Measurements from ENCODE around the gene MRGPRD. TPM values are rescaled to one million over a fixed set of nuclear protein-coding genes. Genes with fewer than 3 reads are reported as not detected.
A peak's percentile ranks its signal among the peaks of the same experiment; 100 is the strongest.

MRGPRD gene, protein sequence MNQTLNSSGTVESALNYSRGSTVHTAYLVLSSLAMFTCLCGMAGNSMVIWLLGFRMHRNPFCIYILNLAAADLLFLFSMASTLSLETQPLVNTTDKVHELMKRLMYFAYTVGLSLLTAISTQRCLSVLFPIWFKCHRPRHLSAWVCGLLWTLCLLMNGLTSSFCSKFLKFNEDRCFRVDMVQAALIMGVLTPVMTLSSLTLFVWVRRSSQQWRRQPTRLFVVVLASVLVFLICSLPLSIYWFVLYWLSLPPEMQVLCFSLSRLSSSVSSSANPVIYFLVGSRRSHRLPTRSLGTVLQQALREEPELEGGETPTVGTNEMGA
- total RNA-seq (2014; rRNA removed; shearing (Covaris generic)): not detected in 2 replicates
- not detected in 2 replicates for polyA plus RNA-seq (2014; cell fraction: nucleus; rRNA removed)

DNA sequence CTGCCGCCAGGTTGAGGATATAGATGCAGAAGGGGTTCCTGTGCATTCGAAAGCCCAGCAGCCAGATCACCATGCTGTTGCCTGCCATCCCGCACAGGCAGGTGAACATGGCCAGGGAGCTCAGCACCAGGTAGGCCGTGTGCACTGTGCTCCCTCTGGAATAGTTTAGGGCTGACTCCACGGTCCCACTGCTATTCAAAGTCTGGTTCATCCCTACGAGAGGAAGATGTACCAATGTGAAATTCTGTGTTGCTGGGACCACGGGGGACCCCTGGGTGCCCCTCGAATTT lies at the start of gene MRGPRD:
MRGPRD (minus strand) TSS at position 211 of the 290 bp plus-strand sequence; CDS start at position 211, 0 bp downstream.
- DNase-seq (ENCODE audit: extremely low read depth, low read depth): no peak

DNA sequence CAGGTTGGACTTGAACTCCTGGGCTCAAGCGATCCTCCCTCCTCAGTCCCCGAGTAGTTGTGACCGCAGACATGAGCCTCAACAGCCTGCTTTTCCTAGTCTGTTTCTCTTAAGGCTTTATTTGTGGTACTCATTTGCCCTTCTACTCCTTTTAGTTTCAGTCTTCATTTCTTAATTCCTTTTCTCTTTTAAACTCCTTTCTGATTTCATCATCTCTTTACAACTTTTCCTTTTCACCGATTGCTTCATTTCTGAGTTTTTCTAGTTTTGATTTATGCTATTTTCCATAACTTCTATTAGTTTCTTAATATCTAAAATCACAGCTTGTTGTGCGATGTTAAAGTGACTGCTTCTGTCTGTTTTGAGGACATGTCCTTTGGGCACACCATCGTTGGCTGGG lies 49.5 kb upstream of the MRGPRD start:
- no peak for DNase-seq (ENCODE audit: extremely low read depth, low read depth)

DNA sequence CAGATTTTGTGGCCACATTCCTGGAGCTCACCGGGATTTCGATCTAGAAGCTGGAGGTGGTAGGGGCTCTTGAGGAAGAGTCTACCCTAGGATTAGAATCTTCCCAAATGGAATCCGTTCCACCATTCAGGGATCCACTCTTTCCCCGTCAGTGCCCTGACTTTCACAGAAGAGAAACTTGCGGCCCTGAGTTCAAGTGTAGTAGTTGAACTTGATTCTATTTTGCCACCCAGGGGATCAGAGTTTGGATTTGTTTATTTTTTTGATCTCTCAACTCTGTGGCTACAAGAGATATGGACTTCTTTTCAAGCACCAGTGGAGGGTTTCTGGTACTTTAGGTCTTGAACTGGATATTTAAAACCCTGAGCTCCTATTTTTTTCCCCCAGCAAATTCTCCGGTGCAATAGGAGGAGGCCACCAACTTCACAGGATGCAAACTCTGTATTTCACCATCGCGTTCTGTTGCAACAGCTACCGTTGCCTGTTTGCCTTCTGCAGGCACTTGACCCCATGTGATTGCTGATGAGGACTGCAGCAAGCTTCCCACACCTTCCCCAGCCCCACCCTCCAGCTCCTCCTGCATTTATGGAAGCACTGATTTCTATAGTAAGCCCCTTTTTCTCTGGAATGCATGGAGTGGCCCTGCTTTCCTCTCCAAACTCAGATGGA lies 47.1 kb upstream of the MRGPRD start:
- no peak for DNase-seq (ENCODE audit: extremely low read depth, low read depth)

DNA sequence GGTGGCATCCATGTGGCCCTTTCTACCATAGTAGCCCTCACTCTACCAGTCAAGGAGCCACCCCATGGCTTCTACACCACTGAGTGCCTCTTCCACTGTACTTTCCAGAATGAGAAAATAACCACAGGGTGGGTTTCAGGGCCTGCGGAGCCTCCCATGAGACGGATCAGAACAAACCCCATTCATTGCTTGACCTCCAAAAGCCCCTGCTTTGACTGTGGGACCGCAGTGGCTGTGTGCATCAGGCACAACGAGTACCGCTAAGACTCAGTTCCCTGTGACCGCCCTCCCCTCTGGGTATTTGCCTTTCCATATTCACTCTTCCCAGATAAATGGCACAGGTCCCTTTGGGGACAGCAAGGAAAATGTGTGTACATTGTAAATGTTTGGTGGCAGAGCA lies 43.7 kb upstream of the MRGPRD start:
- DNase-seq (ENCODE audit: extremely low read depth, low read depth): no peak

DNA sequence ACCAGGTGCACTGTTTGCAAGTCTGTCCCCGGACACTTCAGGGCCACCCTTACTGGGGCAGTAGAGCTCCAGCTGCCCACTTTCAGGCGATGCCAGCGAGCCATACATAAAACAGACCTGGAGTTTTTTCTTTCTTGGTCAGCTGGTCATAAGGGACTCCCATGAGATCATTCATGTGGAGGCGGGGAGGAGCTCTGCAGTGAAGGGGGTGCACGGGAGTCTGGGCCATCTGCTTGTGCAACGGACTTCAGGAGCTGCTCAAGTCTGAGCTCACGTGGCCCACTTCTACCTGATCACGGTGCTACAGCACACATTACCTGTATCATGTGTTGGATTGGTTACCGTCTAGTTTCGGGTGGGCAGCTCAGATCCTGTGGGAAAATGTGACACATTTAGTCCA lies 41.5 kb upstream of the MRGPRD start:
- DNase-seq (ENCODE audit: extremely low read depth, low read depth): no peak

DNA sequence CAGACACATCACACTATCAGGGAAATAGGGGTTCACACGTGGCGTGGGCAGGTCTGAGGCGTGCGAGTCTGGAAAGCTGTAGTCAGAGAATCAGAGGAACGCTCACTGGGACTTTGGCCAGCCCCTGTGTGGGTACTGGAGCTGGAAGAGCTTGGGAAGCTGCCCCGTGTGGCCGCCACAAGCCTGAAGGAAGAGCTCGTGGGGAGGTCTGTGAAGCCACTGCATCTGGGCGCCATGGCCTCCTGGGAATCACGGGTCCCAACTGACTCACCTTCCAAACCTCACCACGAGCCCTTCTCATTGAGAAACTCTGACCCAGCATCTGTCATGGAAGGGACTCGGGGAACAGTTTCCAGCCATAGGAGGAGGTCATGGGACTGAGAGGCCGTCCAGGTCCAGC lies 38.1 kb upstream of the MRGPRD start:
- no peak for DNase-seq (ENCODE audit: extremely low read depth, low read depth)

DNA sequence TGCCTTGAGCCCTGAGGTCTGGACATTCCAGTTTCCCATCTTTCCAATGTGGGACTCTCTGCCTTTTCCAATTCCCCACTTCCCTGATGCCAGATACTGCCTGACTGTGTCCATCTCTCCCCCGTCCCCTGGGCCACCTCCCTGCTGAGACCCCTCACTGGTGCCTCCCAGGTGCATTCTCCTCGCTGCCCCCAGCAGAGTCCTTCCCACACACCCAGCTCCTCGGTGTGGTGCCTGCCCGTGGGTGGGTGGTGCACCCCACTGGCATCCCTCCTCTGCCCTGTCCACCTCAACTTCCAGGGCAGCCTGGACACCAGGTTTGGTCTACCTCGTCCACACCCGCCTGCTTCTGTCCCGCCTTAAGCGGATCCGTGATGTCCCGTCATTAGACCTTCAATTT lies 37.2 kb upstream of the MRGPRD start:
- no peak for DNase-seq (ENCODE audit: extremely low read depth, low read depth)

DNA sequence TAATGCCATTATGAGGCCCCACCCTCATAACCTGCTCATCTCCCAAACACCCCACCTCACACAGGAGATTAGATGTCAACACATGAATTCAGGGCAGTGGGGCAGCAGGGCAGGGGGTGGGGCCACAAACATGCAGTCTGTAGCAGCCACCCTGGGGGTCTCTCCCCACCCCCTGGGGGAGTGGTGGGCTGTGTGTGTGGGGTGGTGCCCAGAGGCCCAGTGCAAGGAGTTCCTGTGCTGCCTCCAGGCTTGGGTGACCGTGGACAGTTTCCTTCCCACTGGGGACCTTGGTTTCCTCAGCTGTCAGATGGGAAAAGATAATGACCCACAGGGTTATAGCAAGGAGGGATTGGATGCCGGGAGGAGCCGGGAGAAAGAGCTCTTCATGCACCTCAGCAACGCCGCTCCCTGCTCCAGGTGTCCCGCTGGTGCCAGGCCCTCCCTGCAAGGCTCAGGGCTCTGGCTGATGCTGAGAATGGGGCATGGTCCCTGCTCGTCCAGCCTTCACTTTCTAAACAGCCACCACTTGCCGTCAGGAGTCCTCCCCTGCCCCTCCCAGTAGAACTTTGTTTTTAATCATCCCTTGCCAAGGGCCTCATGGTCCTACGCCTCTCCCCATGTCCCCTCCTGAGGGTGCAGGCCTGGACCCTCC lies 34.2 kb upstream of the MRGPRD start:
- DNase-seq (ENCODE audit: extremely low read depth, low read depth): no peak

DNA sequence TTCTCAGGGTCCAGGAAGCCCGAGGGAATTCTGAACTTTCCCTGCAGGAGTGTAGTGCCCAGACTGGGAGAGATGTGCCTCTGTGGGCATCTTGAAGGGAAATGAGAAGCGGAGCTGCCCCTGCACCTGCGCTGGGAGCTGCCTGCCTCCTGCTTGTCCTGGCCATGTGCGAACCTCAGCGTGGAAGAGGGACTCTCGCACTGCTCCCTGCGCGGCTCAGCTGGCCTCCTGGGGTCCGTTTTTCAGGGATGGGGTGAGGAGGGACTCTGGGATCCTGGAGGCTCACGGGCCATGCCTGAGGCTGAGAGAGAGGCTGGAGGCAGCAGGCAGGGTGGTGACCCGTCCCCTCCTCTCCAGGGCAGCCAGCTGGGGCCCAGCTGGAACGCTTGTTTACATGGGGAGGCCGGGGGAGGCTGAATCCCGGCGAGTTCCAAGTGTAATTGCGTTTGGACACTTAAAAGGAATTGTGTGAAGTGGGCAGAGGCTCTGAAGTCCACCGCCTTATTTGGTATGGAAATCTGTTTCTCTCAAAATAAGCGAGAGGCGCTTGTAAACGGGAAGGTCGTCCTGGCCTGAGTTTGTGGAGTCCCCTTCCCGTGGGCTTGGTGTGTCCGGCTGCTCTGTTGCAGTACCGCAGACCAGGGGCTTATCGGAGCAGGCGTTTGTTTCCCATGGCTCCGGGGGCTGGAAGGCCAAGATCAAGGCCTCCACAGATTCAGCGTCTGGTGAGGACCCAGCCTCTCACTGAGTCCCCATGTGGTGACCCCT lies 33.5 kb upstream of the MRGPRD start:
- DNase-seq (ENCODE audit: extremely low read depth, low read depth): no peak

DNA sequence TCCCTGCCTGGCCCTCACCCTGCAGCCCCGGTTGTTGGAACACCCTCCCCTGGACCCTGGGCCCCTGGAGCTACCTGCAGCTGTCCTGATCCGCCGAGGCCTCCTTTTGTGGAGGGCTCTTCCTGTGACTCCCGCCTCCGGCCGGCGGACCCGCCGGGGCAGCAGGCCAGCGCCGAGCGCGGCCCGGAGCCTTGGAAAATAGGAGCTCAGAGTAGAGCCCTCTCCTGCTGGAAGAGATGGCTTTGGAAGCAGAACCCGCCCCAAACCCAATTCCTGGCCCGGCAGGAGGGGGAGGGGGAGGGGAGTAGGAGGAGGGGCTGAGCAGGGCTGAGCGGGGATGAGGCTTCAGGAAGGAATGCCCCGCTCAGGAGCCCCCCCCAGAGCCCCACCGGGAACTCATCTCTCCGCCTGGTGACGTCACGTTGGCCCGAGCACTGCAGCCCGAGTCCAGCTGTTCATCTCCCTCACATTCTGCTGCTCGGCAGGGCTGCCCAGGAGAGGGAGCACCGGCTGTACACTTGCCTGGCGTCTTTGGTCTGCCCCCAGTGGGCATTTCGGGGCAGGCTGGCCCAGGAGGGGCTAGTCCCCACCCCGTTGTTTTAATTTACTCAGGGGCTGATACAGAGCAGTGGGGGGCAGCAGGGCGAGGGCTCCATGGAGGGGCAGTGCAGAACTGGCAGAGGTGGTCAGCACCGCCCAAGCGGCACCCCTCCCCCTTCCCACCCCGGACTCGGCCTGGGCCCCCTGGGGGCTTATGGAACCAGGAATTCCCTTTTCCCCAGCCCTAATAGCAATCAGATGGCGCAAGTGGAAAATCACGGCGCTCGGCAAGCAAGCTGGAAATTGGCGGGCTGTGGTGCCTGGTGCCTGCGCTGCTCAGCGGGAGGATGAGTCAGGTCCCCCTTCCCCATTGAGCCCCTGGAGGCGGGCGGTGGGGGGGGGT lies 32.5 kb upstream of the MRGPRD start, which contains the start of gene MRGPRF:
MRGPRF (minus strand) TSS at position 238 of the 943 bp plus-strand sequence. CDS start 3,345 bp downstream, outside the sequence.
- DNase-seq (ENCODE audit: extremely low read depth, low read depth): no peak

DNA sequence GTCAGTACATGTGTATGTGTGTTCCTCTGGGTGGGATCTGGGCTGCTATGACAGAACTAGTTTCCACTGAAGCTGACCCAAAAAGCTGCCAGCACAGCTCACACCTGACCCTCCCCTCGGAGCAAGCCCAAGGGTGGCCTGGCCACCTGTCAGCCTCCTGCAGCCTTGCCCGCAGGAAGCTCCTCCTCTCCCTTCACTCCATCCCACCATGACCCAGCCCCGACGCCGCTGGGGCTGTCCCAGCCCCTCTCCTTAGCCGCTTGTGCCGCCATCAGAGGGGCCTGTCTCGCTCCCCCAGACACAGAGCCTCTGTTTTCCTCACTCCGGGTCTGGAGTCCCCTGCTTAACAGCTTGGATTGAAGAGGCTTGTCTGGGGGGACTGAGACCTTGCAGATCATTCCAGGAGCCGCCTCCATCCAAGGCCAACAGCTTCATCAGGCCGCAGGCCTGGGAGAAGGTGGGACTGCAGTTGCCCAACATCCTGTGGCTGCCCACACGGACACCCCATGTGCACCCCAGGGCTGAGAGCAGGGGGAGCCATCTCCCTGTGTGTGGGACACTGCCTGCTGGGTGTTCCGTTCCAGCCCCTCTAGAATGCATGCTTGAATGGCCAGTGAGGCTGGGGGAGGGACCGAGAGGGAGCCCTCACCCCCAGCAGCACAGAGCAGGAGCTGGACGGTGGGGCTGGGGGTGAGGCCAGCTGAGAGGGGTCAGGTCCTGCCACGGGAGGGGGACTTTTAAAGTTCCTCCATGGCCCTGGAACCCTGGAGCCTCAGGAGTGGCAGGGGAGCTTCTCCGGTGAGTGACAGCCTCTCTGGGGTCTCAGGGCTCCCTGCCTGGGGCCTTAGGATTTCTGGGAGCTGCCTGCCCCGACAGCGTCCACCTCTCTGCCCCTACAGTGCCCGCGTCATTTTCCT lies 31.6 kb upstream of the MRGPRD start:
- no peak for DNase-seq (ENCODE audit: extremely low read depth, low read depth)

DNA sequence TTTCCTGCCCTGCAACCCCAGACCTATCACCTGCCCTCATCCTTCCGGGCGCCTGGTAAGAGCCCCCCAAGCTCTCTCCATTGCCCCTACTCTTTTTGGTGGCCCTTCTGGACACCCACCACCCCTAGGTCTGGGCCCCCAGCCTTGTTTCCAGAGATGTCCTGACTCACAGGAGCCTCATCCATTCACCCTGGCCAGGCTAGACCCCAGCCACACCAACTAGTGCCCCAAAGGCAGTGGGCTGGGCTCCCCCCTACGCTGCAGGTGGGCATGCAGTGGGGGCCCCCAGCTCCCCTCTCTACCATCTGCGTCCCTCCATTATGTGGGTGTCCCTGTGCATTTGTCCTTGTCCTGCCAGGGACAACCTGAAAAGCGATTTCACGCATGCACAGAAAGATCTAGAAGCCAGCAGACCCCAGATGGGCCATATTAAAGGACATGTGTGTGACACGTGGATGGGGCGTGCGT lies 30.9 kb upstream of the MRGPRD start:
- DNase-seq (ENCODE audit: extremely low read depth, low read depth): no peak

DNA sequence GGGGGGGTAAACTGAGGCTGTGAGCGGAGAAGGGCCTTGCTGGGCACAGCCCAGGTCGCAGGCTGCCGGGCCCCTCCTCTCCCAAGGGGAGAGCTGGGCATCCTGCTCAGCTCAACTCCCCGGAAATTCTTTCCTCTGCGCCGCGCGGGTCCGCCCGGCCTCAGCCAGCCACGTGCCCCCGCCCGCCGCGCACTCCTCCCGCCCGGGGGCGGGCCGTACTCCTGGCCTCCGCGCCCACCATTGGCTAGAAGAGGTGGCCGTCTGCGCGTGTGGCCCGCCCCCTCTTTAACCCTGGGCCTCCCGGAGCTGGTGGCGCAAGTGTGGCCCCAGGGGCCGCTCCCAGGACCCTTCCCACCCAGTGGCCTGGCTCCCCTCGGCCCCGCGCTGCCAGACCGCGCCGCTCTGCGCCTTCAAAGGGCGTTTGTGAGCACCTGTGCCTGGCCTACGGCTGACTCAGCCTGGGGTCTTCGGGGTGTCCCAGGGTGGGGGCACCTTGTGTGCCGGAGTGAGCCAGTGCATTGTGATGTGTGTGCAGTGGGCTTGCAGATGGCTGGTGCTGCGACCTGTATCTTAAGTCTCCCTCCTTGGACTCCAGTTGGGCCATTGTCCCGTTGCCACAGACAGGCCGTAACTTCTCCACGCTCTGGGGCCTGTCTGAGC lies 30.3 kb upstream of the MRGPRD start:
- DNase-seq (ENCODE audit: extremely low read depth, low read depth): peak; percentile 19

DNA sequence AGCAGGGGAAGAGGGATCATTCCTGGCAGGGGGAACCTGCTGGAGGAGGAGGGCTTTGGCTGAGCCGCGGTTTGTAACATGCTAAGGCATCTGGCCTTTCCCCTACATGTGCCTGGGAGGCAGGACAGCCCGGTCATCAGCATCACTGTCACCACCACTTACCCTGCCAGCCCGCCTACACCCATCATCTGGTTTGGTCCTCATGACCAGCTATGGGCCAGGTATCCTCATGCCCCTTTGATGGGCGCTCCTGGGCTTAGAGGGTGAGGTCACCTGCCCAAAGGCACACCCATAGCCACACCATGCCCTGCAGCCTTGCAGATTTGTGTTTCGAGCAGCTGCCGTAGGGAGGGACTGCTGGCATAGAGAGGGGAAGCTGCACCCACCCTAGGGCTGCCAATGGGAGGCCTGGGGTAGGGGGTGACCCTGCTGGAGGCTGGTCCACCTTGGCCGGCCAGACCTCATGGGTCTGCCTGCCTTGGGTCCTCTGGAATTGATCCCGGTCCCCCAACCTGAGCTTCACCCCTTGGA lies 29.6 kb upstream of the MRGPRD start:
- DNase-seq (ENCODE audit: extremely low read depth, low read depth): no peak

DNA sequence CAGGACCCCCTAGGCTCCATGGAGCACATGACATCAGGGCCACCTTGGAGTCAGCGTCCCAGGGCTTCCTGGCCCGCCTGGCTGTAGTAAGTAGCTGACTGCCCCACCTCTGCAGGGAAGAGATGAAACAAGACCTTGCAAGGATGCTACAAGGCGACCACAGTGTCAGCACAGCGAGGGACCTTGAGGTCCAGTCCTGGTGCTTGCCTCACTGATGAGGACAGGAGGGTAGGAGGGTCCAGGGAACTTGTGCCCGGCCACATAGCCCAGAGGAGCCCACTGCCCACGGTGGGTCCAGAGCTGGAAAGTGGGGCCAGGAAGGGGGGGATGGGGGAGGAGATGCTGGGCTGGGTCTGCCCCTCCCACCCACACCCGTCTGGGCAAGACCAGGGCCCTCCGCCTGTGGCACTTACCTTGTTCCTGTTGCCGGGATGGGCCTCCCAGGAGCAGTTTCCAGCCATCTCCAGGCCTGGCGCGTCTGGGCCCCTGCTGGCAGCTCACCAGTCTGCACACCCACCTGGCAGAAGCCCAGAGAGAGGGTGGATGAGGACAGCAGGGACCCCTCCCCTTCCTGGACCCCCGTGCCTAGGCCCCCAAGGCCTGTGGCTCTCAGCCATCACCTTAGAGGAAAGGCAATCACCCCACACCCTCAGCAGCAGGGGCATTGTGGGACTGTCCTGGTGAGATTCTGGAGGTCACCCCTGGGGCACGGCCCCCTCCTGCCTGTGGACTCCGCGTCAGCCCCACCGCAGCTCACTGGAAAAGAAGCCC lies 28.8 kb upstream of the MRGPRD start:
- DNase-seq (ENCODE audit: extremely low read depth, low read depth): no peak

DNA sequence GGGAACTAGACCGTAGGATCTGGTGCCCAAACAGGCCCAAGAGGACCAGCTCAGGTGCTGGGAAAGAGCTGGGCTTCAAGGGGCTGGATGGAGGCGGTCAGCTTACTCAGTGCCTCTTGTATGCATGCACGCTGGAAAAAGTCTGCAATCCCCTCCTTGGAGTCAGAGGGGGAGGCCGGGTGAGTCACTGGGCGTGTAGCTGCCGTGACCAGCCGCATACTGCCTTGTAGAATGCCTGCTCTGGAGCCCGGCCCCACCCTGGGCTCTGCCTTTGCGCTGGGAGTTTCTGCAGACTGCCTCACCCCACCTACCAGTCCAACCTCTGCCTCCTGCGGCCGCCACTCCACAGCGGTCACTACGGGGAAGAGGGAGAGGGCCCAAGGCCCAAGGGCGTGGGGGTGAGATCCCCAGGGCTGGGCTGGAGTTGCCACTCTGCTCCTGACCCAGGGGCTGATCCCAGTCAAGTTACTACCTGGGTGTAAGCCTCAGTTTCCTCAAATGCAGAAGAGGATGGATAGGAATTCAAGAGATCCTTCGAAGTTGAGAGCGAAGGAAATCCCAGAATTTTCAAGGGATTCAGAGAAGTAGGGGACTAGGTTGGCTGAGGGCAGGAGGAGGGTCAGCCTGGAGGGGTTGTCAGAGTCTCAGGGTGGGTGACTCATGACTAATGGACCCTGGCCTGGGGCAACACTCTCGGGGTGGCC lies 28.1 kb upstream of the MRGPRD start:
- DNase-seq (ENCODE audit: extremely low read depth, low read depth): peak; percentile 33

DNA sequence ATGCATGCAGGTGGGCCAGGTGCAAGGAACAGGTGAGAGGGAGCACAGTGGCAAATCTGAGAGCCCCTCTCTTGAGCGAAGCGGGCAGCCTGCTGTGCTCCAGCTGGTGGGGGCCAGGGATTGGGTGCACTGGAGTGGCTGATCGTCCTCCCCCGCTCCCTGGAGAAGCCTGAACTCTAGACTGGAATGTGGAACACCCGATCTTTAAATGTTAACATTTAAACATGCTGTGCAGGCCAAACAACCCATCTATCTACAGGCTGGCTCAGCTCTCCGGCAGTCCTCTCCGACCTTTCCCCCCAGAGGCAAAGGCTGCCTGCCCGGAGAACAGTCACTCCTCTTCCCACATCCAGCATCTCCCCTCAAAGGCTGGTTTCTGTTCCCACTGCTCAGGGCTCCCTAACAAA lies 27.2 kb upstream of the MRGPRD start:
- no peak for DNase-seq (ENCODE audit: extremely low read depth, low read depth)

Data from NCI-H460 (cell line).